Frontal cortex (tissue), 4 donors: ENCODE data around the gene NLRC5. TPM values are rescaled to one million over a fixed set of nuclear protein-coding genes. Genes with fewer than 3 reads are reported as not detected.
"Not testable (repeated sequence)": the region's sequence is repeated elsewhere in the genome, so short reads cannot be mapped to it uniquely, and the experiment has no call there.

ENCODE experiments used
- DNase-seq, 2 donors: peaks; one replicate each; pipeline ENCODE4 v3.0.0; 2012; ENCODE audit warnings: low spot score in 2 of 2
- FAIRE-seq: peaks from 2 replicates; lab custom pipeline; 2012; peaks lifted over from hg19 to GRCh38; lab: Jason Lieb, UNC
- total RNA-seq: library from RNA; depleted of rRNA; stranded (reverse); fragments of >200 nt; gene quantifications from one replicate; pipeline ENCODE4 v1.2.3, GENCODE V29; 2014
- donor health status: control.
- donor health status: control.
- donor health status: control.

NLRC5 gene
- total RNA-seq, 1 donor from 2014 or later, result 0.41 TPM

DNA sequence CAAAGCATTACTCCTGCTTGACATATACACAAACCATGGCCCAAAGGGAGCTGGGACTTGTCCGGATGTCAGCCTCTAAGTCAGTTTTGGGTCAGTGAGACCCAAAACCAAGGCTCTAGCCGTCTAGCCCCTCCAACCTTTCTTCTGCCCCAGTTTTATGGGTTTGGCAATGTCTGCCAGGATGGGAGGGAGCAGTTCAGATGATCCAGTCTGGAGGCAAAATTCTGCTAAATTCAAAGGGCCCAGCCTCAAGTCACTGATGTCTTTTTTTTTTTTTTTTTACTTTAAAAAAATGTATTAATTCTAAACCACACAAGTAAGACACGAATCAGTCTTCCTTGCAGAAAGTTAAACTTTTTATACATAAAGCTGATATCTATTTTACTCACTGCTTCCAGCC lies 8.6 kb downstream of the NLRC5 start:
- no peak for FAIRE-seq

DNA sequence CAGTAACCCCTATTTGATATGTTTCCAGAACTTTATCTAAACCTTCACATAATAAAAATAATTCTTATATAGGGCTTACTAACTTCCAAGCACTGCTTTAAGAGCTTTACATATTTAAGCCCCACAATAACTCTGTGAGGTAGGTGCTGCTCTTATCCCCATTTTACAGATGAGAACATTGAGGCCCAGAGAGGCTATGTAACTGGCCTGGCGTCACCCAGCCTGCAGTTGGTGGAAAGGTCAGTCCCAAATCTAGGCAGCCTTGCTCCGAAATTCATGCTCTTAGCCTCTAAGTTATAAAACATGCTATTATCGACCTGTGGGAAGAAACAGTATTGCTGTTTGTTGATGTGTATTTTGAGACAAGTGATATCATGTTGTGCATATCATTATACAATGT lies 9.0 kb downstream of the NLRC5 start:
- no peak for DNase-seq
- no peak for FAIRE-seq

More for the DNA sequence above, 8.6 kb downstream of the NLRC5 start:
- no peak for DNase-seq

DNA sequence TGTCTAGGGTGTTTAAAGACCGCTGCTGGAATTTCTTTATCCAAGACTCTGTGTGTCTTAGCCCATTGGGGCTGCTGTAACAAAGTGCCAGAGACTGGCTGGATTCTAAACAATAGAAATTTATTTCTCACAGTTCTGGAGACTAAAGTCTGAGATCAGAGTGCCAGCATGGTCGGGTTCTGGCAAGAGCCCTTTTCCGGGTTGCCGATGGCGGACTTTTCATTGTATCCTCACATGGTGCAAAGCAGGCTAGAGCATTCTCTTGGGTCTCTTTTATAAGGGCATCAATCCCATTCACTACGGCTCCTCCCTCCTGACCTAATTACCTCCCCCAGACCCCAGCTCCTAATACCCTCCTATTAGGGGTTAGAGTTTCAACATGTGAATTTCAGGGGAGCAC lies 9.5 kb downstream of the NLRC5 start:
- DNase-seq, result no peak
- FAIRE-seq, result no peak

DNA sequence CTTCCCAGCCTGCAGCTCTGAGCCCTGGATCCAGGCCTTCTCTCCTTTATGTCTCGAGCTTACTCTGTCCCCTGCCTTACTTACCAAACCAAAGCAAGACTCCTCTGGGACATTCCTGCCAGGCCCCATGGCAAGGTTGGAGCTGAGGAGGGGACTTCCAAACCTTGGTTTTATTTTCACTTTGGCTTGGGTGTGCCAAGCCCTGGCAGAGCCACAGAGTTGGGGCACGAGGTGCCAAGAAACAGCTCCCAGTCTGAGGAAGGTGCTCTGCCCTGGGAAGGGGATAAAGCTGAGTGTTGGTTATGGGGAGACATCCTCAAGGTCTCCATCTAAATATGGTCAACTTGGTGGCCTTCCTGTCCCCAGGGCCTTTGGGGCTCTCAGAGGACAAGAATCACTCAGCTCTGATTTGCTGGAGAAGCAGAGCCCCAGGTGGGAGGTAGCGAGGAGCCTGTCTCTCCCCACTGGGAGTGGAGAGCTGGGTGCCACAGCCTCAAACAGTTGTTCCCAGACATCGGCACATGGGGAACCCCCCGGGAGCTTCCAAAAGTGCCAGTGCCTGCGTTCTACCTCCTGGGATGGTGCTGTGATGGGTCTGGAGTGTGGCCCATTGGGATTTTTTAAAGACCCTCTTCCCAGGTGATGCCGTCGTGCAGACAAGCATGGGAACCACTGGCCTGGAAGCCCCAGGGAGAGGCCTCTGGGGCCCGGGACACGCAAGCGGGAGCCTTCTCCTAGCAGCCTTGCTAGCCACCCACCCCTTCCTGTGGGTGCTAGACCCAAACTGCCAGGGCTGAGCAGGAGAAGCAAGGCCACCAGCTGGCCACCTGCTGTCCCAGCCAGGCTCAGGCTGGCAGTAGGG lies 10.3 kb downstream of the NLRC5 start:
- FAIRE-seq, result no peak

DNA sequence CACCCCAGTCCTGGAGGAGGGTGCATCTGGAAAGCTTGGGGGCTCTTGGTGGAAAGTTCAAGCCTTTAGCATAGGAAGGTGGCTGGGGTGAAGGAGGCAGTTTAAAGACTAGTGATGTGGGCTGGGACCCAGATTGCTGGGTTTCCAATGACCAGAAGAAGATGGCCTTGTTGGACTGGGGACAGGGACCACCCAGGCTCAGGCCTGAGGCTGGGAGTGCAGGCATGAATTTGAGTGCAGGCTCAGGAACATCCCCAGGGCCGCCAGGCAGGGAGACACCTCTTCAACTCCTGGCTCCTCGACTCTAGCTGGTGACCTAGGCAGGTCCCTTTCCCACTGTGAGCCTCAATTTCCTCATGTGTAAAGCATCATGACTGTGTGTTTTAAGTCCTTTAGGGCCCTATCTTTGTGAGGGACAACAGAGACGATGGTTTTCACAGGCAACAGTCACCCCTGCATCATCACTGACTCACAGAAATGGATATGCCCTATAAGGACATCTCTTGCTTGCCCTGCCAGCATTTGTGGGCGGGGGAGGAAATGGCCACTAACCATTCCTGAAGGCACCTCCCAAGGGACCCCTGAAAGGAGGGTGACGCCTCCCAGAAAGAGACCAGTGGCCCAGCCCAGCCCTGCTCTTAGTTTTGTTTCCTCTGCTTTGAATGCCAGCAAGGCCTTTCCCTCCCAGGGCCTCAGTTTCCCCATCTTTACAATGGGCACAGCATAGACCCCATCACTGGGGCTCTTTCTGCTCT lies 11.1 kb downstream of the NLRC5 start:
- no peak for DNase-seq

More for the DNA sequence above, 10.3 kb downstream of the NLRC5 start:
- DNase-seq, result no peak

DNA sequence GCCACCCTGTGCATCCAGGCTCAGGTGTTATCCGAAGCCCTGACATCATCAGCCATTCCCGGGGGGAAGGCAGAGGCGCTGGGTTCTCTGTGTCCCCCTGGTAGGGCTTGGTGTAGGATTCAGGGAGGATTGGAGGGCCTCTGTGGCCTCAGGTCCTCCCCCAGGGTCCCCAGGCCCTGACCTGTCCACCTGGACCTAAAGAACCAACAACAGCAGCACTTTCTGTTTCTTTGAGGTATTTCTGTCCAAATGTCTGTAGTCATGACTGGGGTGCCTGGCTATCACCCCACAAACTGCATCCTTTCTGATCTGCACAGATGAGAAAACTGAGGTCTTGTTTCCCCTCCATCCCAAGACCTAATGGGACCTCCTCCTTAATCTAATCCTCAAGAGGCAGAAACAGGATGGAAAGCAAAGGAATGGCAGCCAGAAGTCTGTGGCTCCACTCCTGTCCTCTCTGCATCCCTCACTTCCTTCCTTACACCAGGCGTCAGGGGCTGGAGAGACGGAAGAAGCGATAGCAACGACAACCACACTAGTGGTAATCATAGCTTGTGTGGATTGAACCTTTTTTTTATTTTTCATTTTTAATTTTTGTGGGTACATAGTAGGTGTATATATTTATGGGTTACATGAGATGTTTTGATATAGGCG lies 11.8 kb downstream of the NLRC5 start:
- DNase-seq, result no peak
- no peak for FAIRE-seq

More for the DNA sequence above, 11.1 kb downstream of the NLRC5 start:
- no peak for FAIRE-seq

DNA sequence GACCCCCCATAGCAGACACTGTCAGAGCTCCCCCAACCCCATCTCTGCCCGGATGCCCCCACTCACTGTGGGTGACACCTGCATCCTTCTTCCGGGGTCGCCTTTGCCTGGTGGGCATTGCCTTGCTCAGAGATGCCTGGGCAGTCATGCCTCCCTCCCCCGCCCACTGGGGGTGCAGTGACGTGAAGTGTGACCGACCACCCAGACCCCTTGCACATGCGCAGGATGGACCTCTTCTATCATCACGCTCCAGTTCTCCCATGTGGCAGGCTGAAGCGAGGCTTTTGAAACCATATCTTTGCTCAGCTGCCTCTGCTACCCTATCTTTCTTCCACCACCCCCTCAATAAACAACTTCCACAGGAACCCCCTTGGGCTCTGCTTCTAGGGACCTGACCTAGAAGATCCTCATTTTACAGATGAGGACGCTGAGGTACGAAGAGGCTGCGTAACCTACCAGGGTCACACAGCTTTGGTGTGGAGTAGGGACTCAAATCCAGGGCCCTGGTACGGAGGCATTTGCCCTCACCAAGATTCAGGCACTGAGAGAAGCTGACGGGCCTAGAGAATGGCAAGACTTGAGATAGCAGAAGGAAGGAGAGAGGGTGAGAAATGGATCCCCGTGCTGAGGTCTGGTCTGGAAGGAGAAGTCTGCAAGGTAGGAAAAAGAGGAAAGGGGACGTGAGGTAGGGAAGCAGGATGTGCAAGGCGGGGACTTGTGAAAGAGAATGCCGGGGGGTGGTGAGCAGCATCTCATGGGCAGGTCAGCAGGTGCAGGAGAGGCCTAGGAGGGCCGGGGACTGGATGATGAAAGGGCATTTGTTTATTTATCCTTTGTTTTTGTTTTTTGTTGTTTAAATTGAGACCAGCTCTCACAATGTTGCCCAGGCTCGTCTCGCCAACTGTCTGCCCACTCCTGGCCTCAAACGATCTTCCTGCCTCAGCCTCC lies 14.4 kb downstream of the NLRC5 start:
- FAIRE-seq (no peak), DNase-seq (no peak)

DNA sequence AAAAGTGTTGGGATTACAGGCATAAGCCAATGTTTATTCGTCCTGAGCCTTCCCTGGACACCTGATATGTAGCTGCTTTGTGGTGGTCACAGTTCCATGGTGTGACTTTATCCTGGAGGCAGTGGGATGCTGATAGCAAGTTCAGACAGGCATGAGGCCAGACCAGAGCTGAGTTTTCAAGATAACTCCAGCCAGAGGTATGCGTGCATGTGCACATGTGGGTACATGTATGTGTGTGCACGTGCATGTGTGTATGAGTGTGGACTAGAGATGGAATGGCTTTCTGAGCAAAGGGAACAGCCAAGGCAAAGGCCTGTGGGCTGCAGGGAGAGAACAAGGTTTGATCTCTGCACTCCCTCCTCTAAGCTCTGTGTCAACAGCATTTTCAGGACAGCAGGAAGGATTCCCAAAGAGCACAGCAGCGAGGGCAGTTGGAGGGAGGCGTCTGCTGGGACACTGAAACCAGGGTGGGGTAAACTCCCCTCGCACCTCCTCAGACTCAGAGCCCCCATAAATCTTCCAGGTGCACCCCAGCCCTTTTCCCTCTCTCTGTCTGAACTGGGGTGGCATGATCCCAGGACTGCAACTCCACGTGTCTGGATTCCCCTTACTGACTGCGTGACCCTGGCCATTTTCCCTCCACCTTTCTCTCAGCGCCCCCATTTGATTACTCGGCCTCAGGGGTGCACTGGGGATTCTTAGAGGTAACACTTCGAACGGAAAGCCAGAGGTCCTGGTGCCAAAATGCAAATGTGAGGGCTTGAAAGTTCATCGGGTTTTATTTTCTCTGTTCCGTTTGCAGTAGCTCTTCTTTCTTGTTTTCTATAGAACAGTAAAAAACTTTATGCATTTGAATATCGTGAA lies 15.3 kb downstream of the NLRC5 start:
- DNase-seq (no peak), FAIRE-seq (no peak)

DNA sequence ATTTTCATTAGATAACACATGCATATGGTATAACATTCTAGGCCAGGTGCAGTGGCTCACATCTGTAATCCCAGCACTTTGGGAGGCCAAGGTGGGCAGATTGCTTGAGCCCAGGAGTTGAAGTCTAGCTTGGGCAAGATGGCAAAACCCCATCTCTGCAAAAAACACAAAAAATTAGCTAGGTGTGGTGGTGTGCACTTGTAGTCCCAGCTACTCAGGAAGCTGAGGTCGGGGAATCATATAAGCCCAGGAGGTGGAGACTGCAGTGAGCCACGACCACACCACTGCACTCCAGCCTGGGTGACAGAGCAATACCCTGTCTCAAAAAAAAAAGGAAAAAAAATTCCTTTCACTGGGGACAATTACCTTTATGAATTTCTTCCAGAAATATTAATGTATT lies 16.2 kb downstream of the NLRC5 start:
- not testable (repeated sequence) for FAIRE-seq, DNase-seq

DNA sequence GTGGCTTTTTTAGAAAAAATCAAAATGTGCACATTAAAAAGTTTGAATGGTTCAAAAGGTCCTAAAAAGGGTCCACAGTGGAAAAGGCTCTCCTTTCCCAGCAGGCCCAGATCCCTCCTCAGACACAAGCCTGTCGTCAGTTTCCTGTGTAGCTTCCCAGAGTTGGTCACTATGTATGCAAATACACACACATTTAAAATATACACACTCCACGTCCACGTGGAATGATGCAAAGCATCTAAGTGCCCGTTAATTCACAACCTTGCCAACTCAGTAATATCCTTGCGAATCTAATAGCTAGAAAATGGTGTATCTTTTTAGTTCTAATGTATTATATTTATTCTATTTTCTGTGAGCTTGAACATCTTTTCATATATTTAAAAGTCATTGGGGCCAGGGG lies 17.7 kb downstream of the NLRC5 start:
- no peak for FAIRE-seq

DNA sequence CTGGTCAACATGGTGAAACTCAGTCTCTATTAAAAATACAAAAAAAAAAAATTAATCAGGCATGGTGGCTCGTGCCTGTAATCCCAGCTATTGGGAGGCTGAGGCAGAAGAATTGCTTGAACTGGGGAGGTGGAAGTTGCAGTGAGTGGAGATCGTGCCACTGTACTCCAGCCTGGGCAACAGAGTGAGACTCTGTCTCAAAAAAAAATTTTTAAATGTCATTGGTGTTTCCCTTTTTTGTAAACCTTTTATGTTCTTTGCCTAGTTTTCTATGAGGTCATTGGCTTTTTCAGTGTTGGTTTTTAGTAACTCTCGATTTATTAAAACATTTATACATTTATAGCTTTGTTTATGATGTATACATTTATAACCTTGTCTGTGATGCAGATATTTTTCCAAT lies 18.2 kb downstream of the NLRC5 start:
- no peak for DNase-seq
- no peak for FAIRE-seq

More for the DNA sequence above, 17.7 kb downstream of the NLRC5 start:
- DNase-seq, result no peak

DNA sequence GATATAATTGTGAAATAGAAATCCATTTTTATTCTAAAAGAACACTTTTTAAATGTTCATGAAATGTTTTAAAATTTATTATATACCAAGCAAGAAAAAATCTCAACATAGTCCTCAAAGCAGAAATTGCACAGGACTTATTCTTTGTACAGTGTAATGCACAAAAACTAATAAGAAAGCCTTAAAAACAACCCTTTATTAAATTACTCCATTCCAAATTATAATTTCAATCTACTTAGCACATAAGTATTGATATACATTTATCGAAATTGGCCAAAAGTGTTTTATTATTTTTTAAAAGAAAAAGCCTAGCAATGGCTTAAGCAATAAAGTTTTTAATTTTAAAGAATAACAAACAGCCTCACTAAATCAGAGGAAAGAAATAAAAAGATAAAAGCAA lies 19.1 kb downstream of the NLRC5 start:
- FAIRE-seq, result no peak
- no peak for DNase-seq

DNA sequence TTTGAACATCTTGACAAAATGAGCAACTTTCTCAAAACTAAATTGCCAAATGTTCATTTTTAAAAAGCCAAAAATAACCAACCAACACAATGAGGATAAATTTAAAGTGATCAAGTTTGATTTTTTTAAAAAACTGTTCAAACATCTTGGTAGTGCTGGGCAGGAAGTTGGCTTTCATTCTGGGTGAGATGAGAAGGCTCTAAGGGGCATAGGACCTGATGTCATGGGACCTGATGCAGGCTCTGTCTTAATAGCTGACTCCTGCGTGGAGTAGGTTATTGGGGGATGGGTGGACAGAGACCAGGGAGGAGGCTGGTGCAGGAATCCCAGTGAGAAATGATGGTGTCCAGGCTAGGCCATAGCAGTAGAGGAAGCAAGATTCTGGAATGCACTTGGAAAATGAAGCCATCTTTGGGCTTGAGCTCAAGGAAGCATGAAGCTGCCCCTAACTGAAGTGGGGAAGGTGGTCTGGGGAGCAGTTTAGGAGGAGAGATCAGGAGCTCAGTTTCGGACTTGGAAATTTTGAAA lies 20.4 kb downstream of the NLRC5 start:
- DNase-seq, result no peak
- no peak for FAIRE-seq

DNA sequence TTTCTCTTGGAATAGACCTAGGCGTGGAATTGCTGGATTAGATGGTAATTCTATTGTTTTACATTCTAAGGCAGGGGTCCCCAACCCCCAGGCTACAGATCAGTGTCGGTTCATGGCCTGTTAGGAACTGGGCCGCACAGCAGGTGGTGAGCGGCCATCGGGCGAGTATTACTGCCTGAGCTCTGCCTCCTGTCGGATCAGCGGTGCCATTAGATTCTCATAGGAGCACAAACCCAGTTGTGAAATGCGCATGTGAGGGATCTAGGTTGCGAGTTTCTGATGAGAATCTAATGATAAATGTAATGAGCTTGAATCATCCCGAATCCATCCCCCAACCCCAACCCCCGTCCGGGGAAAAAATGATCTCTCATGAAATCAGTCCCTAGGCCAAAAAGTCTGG lies 23.0 kb downstream of the NLRC5 start:
- FAIRE-seq (no peak), DNase-seq (no peak)

DNA sequence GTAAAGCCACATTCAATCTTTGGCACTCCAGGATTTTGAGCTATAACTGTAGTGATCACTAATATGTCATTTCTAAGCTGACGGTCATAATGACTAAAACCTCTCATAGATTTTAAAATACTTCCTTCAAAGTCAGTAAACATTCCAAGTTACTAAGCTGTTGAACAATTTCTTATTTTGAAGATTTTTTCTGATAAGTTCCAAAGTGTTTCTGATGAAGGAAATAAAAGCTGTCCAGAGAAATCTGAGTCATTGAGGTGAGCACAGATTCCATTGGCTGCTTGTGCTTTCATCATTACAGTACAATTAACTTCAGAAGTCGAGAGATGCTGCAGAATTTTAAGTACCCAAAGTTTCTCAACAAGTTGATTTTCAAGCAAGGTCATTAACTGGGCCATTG lies 23.9 kb downstream of the NLRC5 start:
- FAIRE-seq (no peak), DNase-seq (no peak)

DNA sequence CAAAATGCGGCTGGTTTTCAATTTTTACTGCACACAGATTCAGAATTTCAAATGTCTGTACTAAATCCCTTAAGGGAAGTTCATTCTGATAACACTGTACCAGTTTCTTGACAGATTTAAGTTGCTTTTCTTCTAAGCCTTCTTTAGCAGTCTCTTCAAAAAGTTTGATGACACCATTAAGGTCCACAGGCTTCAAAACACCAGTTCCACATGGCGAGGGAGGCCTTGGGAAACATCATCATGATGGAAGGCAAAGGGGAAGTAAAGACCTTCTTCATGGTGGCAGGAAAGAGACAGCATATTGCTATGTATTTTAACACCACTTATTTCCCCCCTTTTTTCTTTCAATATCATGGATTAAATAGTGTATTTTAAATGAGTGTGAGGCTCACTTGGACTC lies 24.5 kb downstream of the NLRC5 start:
- FAIRE-seq, result no peak
- DNase-seq, result no peak

DNA sequence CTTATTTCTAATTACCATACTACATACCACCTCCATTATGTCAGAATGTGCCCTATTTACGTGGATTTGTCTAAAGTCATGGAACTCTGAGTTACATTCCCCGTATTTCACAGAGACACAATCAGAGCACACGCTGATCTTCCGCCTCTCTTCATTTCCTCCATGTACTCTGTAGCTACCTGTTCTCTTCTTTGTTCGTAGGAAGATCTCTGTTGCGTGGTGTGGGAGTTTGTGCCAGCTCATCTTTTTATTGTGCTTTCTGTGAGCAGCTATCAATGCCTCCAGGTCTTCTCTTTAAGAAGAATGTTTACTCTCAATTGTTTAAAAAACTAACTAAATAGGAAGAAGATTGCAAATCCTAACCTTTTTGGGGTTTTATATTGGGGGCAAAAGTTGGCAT lies 26.9 kb downstream of the NLRC5 start:
- DNase-seq, result no peak
- FAIRE-seq, result no peak

DNA sequence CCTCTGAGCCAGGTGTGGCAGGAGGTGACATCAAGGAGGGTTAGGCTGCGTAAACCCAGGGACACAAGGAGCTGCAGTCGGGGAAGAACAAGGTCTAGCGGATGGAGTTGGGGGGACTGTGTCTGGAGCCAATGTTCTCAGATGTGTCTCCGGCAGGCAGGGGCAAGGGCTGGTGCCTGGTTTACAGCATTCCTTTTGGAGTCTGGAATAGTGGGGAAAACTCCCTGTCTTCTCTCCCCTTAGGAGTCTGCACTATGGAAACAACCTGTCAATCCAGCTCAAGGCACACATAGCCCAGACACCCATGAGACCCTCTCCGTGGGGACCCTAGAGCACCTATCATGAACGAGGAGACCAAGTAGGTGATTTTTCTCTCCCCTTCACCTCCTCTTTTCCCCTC lies 27.5 kb downstream of the NLRC5 start:
- FAIRE-seq, result no peak
- DNase-seq, result no peak
